ENCODE data around the gene CREB3.

Gene CREB3

DNA sequence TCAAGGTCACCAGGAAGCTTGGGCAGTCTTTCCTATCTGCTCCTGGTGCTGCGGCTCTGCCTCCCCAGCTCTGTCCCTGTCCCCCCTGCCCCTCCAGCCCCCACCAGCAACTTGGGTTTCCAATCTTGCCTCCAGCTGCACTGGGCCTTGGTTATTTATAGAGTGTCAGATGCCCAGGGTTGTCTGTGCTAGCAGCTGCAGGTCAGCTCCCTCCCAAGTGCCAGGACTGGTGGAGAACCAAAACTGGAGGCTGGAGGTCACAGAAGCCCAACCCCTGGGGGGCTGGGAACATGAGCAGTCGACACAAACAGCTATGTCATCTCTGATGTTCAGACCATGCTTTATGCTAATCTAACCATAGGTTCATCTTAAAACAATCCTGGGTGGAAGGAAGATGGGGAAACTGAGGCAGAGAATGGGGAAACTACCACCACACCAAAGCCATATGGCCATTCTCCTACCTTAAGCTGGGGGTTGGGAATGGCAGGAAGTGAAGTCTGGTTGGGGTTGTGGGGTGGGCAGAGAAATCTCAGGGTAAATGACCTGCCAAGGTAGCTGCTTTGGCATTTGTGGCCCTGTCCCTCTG is 44.4 kb upstream of the CREB3 start:
- TF ChIP-seq, protein P1, sequence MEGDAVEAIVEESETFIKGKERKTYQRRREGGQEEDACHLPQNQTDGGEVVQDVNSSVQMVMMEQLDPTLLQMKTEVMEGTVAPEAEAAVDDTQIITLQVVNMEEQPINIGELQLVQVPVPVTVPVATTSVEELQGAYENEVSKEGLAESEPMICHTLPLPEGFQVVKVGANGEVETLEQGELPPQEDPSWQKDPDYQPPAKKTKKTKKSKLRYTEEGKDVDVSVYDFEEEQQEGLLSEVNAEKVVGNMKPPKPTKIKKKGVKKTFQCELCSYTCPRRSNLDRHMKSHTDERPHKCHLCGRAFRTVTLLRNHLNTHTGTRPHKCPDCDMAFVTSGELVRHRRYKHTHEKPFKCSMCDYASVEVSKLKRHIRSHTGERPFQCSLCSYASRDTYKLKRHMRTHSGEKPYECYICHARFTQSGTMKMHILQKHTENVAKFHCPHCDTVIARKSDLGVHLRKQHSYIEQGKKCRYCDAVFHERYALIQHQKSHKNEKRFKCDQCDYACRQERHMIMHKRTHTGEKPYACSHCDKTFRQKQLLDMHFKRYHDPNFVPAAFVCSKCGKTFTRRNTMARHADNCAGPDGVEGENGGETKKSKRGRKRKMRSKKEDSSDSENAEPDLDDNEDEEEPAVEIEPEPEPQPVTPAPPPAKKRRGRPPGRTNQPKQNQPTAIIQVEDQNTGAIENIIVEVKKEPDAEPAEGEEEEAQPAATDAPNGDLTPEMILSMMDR (IDR thresholded peaks at IDR 0.05; ENCODE audit: extremely low read depth, missing control alignments) = no peak
- no peak for DNase-seq (ENCODE audit: low spot score)

DNA sequence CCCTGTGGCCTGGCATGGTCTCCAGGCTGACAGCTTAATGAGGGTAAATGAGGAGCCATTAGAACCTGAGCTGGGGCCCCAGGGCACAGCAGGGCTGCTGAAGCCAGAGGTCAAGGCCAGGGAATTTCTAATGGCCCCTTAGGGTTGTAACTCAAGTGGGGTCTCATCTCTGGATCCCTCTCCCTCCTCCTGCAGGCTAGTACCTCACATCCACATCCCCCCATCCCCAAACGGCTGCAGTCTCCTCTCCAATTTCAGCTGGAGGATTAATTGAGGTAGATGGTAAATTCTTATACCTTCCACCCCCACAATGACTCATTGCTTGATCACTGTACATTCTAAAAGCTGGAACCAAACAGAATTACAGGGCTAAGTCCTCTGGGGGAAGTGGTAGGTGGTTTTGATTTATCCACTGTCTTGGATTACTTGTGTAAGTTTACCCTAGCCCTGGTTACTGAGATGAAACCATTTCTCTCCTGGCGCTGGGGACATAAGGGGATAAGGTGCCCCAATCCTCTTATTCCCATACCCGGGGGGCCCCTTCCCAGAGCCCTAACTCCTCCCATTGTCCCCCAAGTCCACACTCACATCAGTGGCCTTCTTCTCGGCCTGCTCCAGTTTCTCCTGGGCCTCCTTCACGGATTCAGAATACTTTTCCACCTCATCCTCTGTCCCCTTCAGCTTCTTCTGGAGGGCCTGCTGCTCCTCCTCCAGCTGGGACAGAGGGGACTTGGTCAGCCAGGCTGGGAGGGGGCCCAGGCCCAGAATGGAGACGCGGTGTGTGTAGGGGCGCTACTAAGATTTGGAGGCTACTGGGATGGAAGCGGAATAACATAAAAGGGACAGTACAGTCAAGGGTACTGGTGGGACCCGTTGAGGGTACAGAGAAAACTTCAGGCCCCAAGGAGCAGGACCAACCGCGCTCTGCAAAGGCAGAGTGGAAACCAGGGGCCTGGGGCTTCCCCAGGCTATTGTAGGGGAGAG is 43.6 kb upstream of the CREB3 start:
- no peak for DNase-seq (ENCODE audit: low spot score)
- TF ChIP-seq, protein P1 (IDR thresholded peaks at IDR 0.05; ENCODE audit: extremely low read depth, missing control alignments) = no peak

DNA sequence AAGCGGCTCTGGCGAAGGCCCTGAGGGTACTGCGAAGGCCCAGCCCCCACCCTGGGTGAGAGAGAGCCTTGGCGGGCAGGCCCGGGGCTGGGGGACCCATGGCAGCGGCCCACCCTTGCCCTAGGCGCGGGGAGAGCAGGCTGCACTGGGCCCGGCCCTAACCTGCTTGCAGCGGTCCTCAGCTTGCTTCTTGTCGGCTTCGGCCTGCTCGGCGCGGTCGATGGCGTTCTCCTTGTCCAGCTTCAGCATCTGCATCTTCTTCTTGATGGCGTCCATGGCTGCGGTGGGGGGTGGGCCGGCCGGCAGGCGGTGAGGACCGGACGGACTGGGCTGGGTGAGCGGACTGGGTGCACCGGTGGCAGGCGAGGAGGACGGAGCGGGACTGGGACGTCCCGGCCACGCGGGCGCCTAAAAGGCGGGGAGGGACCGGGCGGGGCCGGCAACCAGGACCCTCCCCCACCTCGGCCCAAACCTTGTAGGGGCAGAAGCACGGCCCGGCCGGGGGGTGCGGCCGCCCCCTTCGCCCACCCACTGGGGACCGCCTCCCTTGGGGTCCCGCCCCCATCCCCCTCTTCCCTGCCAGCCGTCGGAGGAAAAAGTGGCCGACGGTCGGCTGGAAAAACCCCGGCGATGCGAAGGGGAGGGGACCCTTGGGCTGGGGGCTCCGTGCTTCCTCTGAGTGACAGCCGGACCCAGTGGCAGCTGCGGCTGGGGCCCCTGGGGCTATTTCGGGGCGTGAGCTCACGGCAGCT is 42.7 kb upstream of the CREB3 start, which contains the start of gene TPM2:
TSS of gene TPM2 (minus strand) at position 384 of the 752 bp plus-strand sequence. CDS start at position 276, 108 bp downstream.
- TF ChIP-seq, protein P1 (IDR thresholded peaks at IDR 0.05; ENCODE audit: extremely low read depth, missing control alignments) = no peak
- DNase-seq (ENCODE audit: low spot score) = peak; percentile 72

DNA sequence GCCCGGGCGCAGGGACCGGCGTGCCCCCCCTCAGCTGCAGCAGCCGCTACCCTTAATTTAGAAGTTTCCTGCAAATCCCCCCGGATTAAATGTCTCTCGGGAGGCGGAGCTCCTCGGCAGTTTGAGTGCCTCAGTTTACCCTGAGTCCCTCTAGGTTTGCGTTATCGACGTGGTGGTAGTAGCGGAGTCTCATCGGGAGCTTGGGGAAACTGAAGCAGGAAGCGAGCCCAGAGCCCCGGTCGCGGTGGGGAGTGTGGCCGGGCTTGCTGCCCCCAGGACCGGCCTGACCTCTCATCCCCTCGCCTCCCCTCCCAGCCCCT is 42.2 kb upstream of the CREB3 start:
- TF ChIP-seq, protein P1 (IDR thresholded peaks at IDR 0.05; ENCODE audit: extremely low read depth, missing control alignments) = no peak

DNA sequence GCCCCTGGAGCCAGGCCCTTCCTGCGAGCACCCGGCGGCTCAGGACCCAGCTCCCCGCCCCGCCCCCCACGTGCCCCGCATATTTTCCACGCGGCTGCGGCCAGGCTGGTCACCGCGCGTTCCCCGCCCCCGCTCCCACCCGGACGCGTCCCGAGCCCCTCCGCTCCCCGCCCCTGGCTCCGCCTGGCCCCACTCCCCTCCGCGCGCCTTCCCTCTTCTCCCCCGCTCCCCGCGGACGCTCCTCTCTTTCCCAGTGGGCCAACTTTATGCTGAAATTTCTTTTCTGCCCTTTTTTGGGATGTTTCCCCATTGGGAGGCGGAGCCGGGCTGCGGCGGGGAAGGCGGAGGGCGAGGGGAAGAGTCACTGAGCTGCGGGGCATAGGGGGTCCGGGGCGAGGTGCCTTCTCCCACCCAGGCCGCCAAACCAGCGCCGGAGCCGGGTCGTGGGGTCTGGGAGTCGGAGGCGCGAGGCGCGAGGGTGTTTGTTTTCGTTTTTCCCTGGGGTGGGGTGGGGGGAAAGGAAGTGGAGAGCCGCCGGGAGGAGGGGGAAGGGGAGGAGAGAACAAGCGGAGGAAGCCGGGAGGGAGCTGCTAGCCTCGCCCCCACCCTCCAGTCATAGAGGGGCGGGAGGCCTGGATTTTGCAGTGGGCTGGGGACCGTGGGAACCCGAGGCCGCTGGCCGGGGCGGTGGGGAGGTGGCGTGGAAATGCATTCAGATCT is 41.7 kb upstream of the CREB3 start:
- TF ChIP-seq, protein P1 (IDR thresholded peaks at IDR 0.05; ENCODE audit: extremely low read depth, missing control alignments) = no peak
- DNase-seq (ENCODE audit: low spot score) = peak; percentile 71

More for the DNA sequence above, 42.2 kb upstream of the CREB3 start:
- peak; percentile 77 for DNase-seq (ENCODE audit: low spot score)

DNA sequence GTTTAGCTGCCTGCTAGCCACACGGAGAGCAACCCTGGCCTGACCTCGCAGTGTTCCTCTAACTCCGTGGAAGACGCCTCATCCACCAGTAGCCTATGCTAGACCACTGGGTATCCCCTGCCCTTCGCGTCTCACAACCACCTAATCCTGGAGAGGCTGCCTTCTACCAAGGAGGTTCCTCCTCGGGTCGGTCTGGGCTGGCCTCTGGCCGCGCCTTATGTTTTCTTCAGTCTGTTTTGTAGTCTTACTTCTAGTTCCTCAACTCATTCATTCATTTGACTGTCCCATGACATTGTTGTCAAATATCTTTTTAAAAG is 41.2 kb upstream of the CREB3 start:
- no peak for DNase-seq (ENCODE audit: low spot score)
- TF ChIP-seq, protein P1 (IDR thresholded peaks at IDR 0.05; ENCODE audit: extremely low read depth, missing control alignments) = no peak

Measured in GM20000 (cell line).